Measurements from ENCODE around the gene TMX4.
"Not testable (repeated sequence)": the region's sequence is repeated elsewhere in the genome, so short reads cannot be mapped to it uniquely, and the experiment has no call there.

Gene TMX4

GRCh38 chr20:8019246-8019997 lies at the start of gene TMX4:
TSS of gene TMX4 (minus strand) at chr20:8019761. CDS start at chr20:8019613, 148 bp downstream.
- peak; percentile 95 for DNase-seq

GRCh38 chr20:8067082-8067481 lies 47.5 kb upstream of the TMX4 start:
- no peak for DNase-seq

- no peak for DNase-seq
Observed at GRCh38 chr20:8066662-8067061, 47.1 kb upstream of the TMX4 start.

- no peak for DNase-seq
Observed at GRCh38 chr20:8065691-8066090, 46.1 kb upstream of the TMX4 start.

- no peak for DNase-seq
Observed at GRCh38 chr20:8062756-8063155, 43.2 kb upstream of the TMX4 start.

GRCh38 chr20:8061861-8062518 lies 42.4 kb upstream of the TMX4 start:
- DNase-seq: no peak

- no peak for DNase-seq
Observed at GRCh38 chr20:8060977-8061376, 41.4 kb upstream of the TMX4 start.

- no peak for DNase-seq
Observed at GRCh38 chr20:8057871-8058270, 38.3 kb upstream of the TMX4 start.

- DNase-seq: no peak
Observed at GRCh38 chr20:8055096-8055495, 35.5 kb upstream of the TMX4 start.

- DNase-seq: no peak
Observed at GRCh38 chr20:8050157-8050837, 30.7 kb upstream of the TMX4 start.

GRCh38 chr20:8049310-8049709 lies 29.7 kb upstream of the TMX4 start:
- no peak for DNase-seq

- no peak for DNase-seq
Observed at GRCh38 chr20:8045946-8046345, 26.4 kb upstream of the TMX4 start.

- no peak for DNase-seq
Observed at GRCh38 chr20:8043687-8044282, 24.2 kb upstream of the TMX4 start.

GRCh38 chr20:8039042-8039441 lies 19.5 kb upstream of the TMX4 start:
- DNase-seq: no peak

- no peak for DNase-seq
Observed at GRCh38 chr20:8036771-8037170, 17.2 kb upstream of the TMX4 start.

- no peak for DNase-seq
Observed at GRCh38 chr20:8033151-8033841, 13.7 kb upstream of the TMX4 start.

GRCh38 chr20:8032499-8032898 lies 12.9 kb upstream of the TMX4 start:
- no peak for DNase-seq

- not testable (repeated sequence) for DNase-seq
Observed at GRCh38 chr20:8031539-8031938, 12.0 kb upstream of the TMX4 start.

- no peak for DNase-seq
Observed at GRCh38 chr20:8021541-8022269, 2.1 kb upstream of the TMX4 start.

- DNase-seq: no peak
Observed at GRCh38 chr20:8020314-8021079, 936 bp upstream of the TMX4 start.

GRCh38 chr20:8019998-8020247 lies 362 bp upstream of the TMX4 start:
- no peak for DNase-seq

GRCh38 chr20:8018958-8019245 lies 659 bp downstream of the TMX4 start:
- no peak for DNase-seq

All from right hindlimb (tissue), 1 donor.